Heart left ventricle (tissue), 13 donors: ENCODE measurements around the gene CYB5A.

ENCODE experiments used
- CTCF ChIP-seq, 12 donors: fragments of 200-600 bp; sonication (generic) in 4 of 12; IDR thresholded peaks; one replicate each; pipeline versions ENCODE4 v1.5.0 to v1.8.0; 2018 to 2022; ENCODE audit warnings: antibody characterized with exemption in 12 of 12, mild to moderate bottlenecking in 5 of 12
- POLR2A ChIP-seq, 2 donors: fragments of 450-650 bp; IDR thresholded peaks; one replicate each; pipeline ENCODE4 v1.6.1; 2017; ENCODE audit warnings: antibody characterized with exemption in 2 of 2, mild to moderate bottlenecking in 2 of 2, moderate library complexity in 2 of 2
- donor health status: ischemic (EF 13 %, LVEDD 7.1; RV severe dilation, severe dysfunction).
- donor health status: DM: no; HTN: yes; CAD: no.
- donor health status: DM: no; HTN: no; CAD: no.
- donor health status: ischemic (EF 25% LVEDD 6.9; RV normal size, moderate dysfunction).
- donor health status: ischemic (EF 25% LVEDD 5.7; RV mildly dilated, moderate dysfunction).
- donor health status: ischemic (EF 35%, LVEDD 5.7; RV mildly dilated, moderate dysfunction).
- donor health status: nonischemic (EF 11% LVEDD 7.7; RV severe dilation, severe dysfunction).
- donor health status: DM: yes; HTN: yes; CAD: no.
- donor health status: PGD.
- donor health status: ischemic (EF 29% LVEDD 5.4; RV normal size, mild dysfunction).
- donor health status: nonischemic (EF 23%, LVEDD 6.1; RV moderate dilation, normal function).

GRCh38 chr18:74336656-74337055, 44.9 kb upstream of the CYB5A start:
- TF ChIP-seq CTCF (IDR thresholded peaks at IDR 0.05) (no peak), POLR2A (IDR thresholded peaks at IDR 0.05) (no peak)
